Activated CD4-positive, alpha-beta T cell treated with anti-CD3 and anti-CD28 coated beads for 24 hours (primary cell): ENCODE measurements around the gene TPCN2.

ENCODE experiments used
- DNase-seq, 2 donors: peaks; one replicate each; pipeline ENCODE4 v3.0.0-alpha.2; 2020; ENCODE audit warnings: low read depth in 2 of 2

Gene TPCN2

GRCh38 chr11:69037074-69037473 lies 11.7 kb upstream of the TPCN2 start:
- DNase-seq = no peak

- no peak for DNase-seq
Observed at GRCh38 chr11:69037544-69037943, 11.2 kb upstream of the TPCN2 start.

- no peak for DNase-seq
Observed at GRCh38 chr11:69039501-69039900, 9.2 kb upstream of the TPCN2 start.

- no peak for DNase-seq
Observed at GRCh38 chr11:69040051-69040450, 8.7 kb upstream of the TPCN2 start.

GRCh38 chr11:69040581-69041260 lies 8.0 kb upstream of the TPCN2 start:
- DNase-seq = peak in 1 of 2 donors; percentile 8

- no peak for DNase-seq
Observed at GRCh38 chr11:69041516-69041915, 7.2 kb upstream of the TPCN2 start.

GRCh38 chr11:69044111-69045013 lies 4.4 kb upstream of the TPCN2 start:
- peak in 1 of 2 donors; percentile 15 for DNase-seq

- no peak for DNase-seq
Observed at GRCh38 chr11:69048031-69048693, 570 bp upstream of the TPCN2 start.

- peak in 1 of 2 donors; percentile 14 for DNase-seq
Observed at GRCh38 chr11:69049490-69049867, 747 bp downstream of the TPCN2 start.

- no peak for DNase-seq
Observed at GRCh38 chr11:69050592-69051380, 2.1 kb downstream of the TPCN2 start.

GRCh38 chr11:69051381-69052342 lies 2.9 kb downstream of the TPCN2 start:
- no peak for DNase-seq

GRCh38 chr11:69052343-69053168 lies 3.8 kb downstream of the TPCN2 start:
- DNase-seq = no peak

- no peak for DNase-seq
Observed at GRCh38 chr11:69053169-69053477, 4.4 kb downstream of the TPCN2 start.

GRCh38 chr11:69053546-69054396 lies 5.0 kb downstream of the TPCN2 start:
- no peak for DNase-seq

- no peak for DNase-seq
Observed at GRCh38 chr11:69054397-69055211, 5.9 kb downstream of the TPCN2 start.

- no peak for DNase-seq
Observed at GRCh38 chr11:69055212-69055586, 6.5 kb downstream of the TPCN2 start.

GRCh38 chr11:69055598-69056516 lies 7.1 kb downstream of the TPCN2 start:
- no peak for DNase-seq
